Astrocyte (in vitro differentiated cells and primary cell): ENCODE results near the gene CMIP.

Source experiments
- CTCF ChIP-seq: IDR thresholded peaks from 2 replicates; pipeline ENCODE4 v1.5.1; 2011; ENCODE audit warnings: low read depth, mild to moderate bottlenecking, inconsistent platforms, low read length, moderate library complexity; ENCODE audit not compliant: insufficient read depth
- EZH2 ChIP-seq: IDR thresholded peaks from 2 replicates; pipeline ENCODE4 v1.6.1; 2012; ENCODE audit warnings: mild to moderate bottlenecking, low read length, inconsistent platforms; ENCODE audit not compliant: insufficient read depth

- no peak for TF ChIP-seq CTCF
- TF ChIP-seq EZH2: no peak
Measured at GRCh38 chr16:81627729-81628244, 183.2 kb downstream of the CMIP start.
